H9 (cell line): ENCODE results near the gene NSUN6. TPM values are rescaled to one million over a fixed set of nuclear protein-coding genes. Genes with fewer than 3 reads are reported as not detected.

Experiments used
- DNase-seq: peaks from one replicate; pipeline ENCODE4 v3.0.0-alpha.2; 2017
- H2AFZ ChIP-seq: one replicate; pipeline ENCODE4 v1.6.1; 2013; ENCODE audit warnings: mild to moderate bottlenecking, low read length, control low read depth, moderate library complexity
- H2AK5ac ChIP-seq: 2 replicates; pipeline ENCODE4 v1.6.1; 2013; ENCODE audit warnings: low read length, control low read depth, mixed read lengths; ENCODE audit not compliant: insufficient read length
- H2BK120ac ChIP-seq: one replicate; pipeline ENCODE4 v1.6.1; 2013; ENCODE audit warnings: low read depth, mild to moderate bottlenecking, low read length, control low read depth, inconsistent platforms; ENCODE audit not compliant: poor library complexity, severe bottlenecking
- H2BK12ac ChIP-seq: 2 replicates; pipeline ENCODE4 v1.6.1; 2013; ENCODE audit warnings: low read length, control low read depth, mixed read lengths, low read depth; ENCODE audit not compliant: insufficient read length
- H2BK15ac ChIP-seq: 2 replicates; pipeline ENCODE4 v1.6.1; 2013; ENCODE audit warnings: low read depth, low read length, control low read depth
- H2BK20ac ChIP-seq: one replicate; pipeline ENCODE4 v1.6.1; 2013; ENCODE audit warnings: low read depth, mild to moderate bottlenecking, low read length, control low read depth, inconsistent platforms; ENCODE audit not compliant: poor library complexity, severe bottlenecking
- H2BK5ac ChIP-seq: 2 replicates; pipeline ENCODE4 v1.6.1; 2013; ENCODE audit warnings: low read length, control low read depth, mixed read lengths; ENCODE audit not compliant: insufficient read length
- H3K14ac ChIP-seq: 2 replicates; pipeline ENCODE4 v1.6.1; 2013; ENCODE audit warnings: low read length, control low read depth; ENCODE audit not compliant: insufficient read depth
- H3K18ac ChIP-seq: 2 replicates; pipeline ENCODE4 v1.6.1; 2013; ENCODE audit warnings: low read depth, mild to moderate bottlenecking, mixed read lengths, low read length, control low read depth; ENCODE audit not compliant: insufficient read length
- H3K23ac ChIP-seq: 2 replicates; pipeline ENCODE4 v1.6.1; 2013; ENCODE audit warnings: low read length, control low read depth, mixed read lengths, low read depth; ENCODE audit not compliant: insufficient read length
- H3K23me2 ChIP-seq: 2 replicates; pipeline ENCODE4 v1.6.1; 2013; ENCODE audit warnings: low read depth, mild to moderate bottlenecking, mixed read lengths, low read length, control low read depth; ENCODE audit not compliant: insufficient read length, poor library complexity, severe bottlenecking
- H3K27ac ChIP-seq: 2 replicates; pipeline ENCODE4 v1.5.1; 2013; ENCODE audit warnings: low read length, control low read depth, mixed read lengths, low read depth; ENCODE audit not compliant: insufficient read length
- H3K27me3 ChIP-seq: 2 replicates; pipeline ENCODE4 v1.6.1; 2013; ENCODE audit warnings: low read length, control low read depth, inconsistent platforms; ENCODE audit not compliant: insufficient read depth
- H3K4ac ChIP-seq: 2 replicates; pipeline ENCODE4 v1.6.1; 2013; ENCODE audit warnings: low read depth, mild to moderate bottlenecking, control low read depth, inconsistent platforms, low read length, moderate library complexity
- H3K4me1 ChIP-seq: 2 replicates; pipeline ENCODE4 v1.6.1; 2013; ENCODE audit warnings: low read length, control low read depth, inconsistent platforms; ENCODE audit not compliant: insufficient read depth
- H3K4me2 ChIP-seq: 2 replicates; pipeline ENCODE4 v1.6.1; 2013; ENCODE audit warnings: low read length, control low read depth, mixed read lengths; ENCODE audit not compliant: insufficient read length, insufficient read depth
- H3K56ac ChIP-seq: 2 replicates; pipeline ENCODE4 v1.6.1; 2013; ENCODE audit warnings: low read depth, mild to moderate bottlenecking, mixed read lengths, low read length, control low read depth; ENCODE audit not compliant: insufficient read length
- H3K79me1 ChIP-seq: 2 replicates; pipeline ENCODE4 v1.6.1; 2013; ENCODE audit warnings: low read depth, mild to moderate bottlenecking, moderate library complexity, low read length, control low read depth, inconsistent platforms; ENCODE audit not compliant: insufficient read depth, poor library complexity, severe bottlenecking
- H3K79me2 ChIP-seq: 2 replicates; pipeline ENCODE4 v1.6.1; 2013; ENCODE audit warnings: low read length, control low read depth, inconsistent platforms; ENCODE audit not compliant: insufficient read depth
- H3K9ac ChIP-seq: 2 replicates; pipeline ENCODE4 v1.6.1; 2013; ENCODE audit warnings: low read length, control low read depth, mixed read lengths; ENCODE audit not compliant: insufficient read length; ENCODE audit errors: extremely low read depth
- H3K9me3 ChIP-seq: one replicate; pipeline ENCODE4 v1.6.1; 2013; ENCODE audit warnings: low read depth, low read length, inconsistent platforms; ENCODE audit not compliant: control insufficient read depth
- H3T11ph ChIP-seq: one replicate; pipeline ENCODE4 v1.6.1; 2013; ENCODE audit warnings: mild to moderate bottlenecking, low read length, control low read depth, inconsistent platforms
- H4K20me1 ChIP-seq: one replicate; pipeline ENCODE4 v1.6.1; 2013; ENCODE audit not compliant: control insufficient read depth, insufficient read length, insufficient read depth
- H4K5ac ChIP-seq: 2 replicates; pipeline ENCODE4 v1.6.1; 2013; ENCODE audit warnings: low read depth, mild to moderate bottlenecking, mixed read lengths, low read length, control low read depth; ENCODE audit not compliant: insufficient read length
- H4K8ac ChIP-seq: replicated peaks from 2 replicates; pipeline ENCODE4 v1.6.1; 2013; ENCODE audit warnings: low read length, control low read depth, mixed read lengths, low read depth; ENCODE audit not compliant: insufficient read length
- H4K91ac ChIP-seq: 2 replicates; pipeline ENCODE4 v1.6.1; 2013; ENCODE audit warnings: low read depth, mild to moderate bottlenecking, moderate library complexity, mixed read lengths, low read length, control low read depth; ENCODE audit not compliant: insufficient read length
- H3K27ac Mint-ChIP-seq, 3 experiments: 2 replicates in 2 of 3; 3 replicates in 1 of 3; pipeline ENCODE4 v1.8.0; 2020 to 2021; ENCODE audit warnings: mixed read lengths in 3 of 3, mild to moderate bottlenecking in 1 of 3, moderate library complexity in 1 of 3
- H3K27me3 Mint-ChIP-seq: 2 replicates; pipeline ENCODE4 v1.8.0; 2021; ENCODE audit warnings: low read depth, mild to moderate bottlenecking, moderate library complexity, mixed read lengths
- H3K36me3 Mint-ChIP-seq, 3 experiments: 2 replicates in 2 of 3; 3 replicates in 1 of 3; pipeline ENCODE4 v1.8.0; 2020 to 2021; ENCODE audit warnings: low read depth in 3 of 3, mixed read lengths in 3 of 3; ENCODE audit not compliant: insufficient read depth in 1 of 3
- H3K4me1 Mint-ChIP-seq, 2 experiments: 2 replicates each; pipeline ENCODE4 v1.8.0; 2020; ENCODE audit warnings: mixed read lengths in 2 of 2
- H3K4me3 Mint-ChIP-seq, 2 experiments: 2 replicates in 1 of 2; 3 replicates in 1 of 2; pipeline ENCODE4 v1.8.0; 2020 to 2021; ENCODE audit warnings: mild to moderate bottlenecking in 2 of 2, mixed read lengths in 2 of 2, moderate library complexity in 1 of 2
- H3K9me3 Mint-ChIP-seq, 2 experiments: 2 replicates in 1 of 2; 3 replicates in 1 of 2; pipeline ENCODE4 v1.8.0; 2020; ENCODE audit warnings: mild to moderate bottlenecking in 2 of 2, mixed read lengths in 2 of 2, moderate library complexity in 1 of 2
- CTCF ChIP-seq: fragments of 200-600 bp; sonication (generic); conservative IDR thresholded peaks from 3 replicates; pipeline ENCODE4 v1.8.0; 2021; ENCODE audit warnings: antibody characterized with exemption, mild to moderate bottlenecking
- WGBS: extraction: QIAGEN DNeasy Blood & Tissue Kit; methylation state at CpG from one replicate; pipeline ENCODE4 v1.1.7; 2013; ENCODE audit warnings: missing lambda C conversion rate, low lambda C conversion rate, mixed read lengths; ENCODE audit not compliant: insufficient read length; ENCODE audit errors: extremely low coverage; 5-methylcytosine and 5-hydroxymethylcytosine counted together
- total RNA-seq: library from RNA; stranded (reverse); gene quantifications from 2 replicates; pipeline ENCODE4 v1.2.1, GENCODE V29; 2021

NSUN6 gene
- total RNA-seq, 1 experiment from 2014 or later = 11.9 TPM

- no peaks in the 10 kb centered on the region for H3K27me3 ChIP-seq
- WGBS = no CpG with 5 or more reads among the region's 11 CpGs
- no peak overlapping the region for H3K27ac ChIP-seq
- Mint-ChIP-seq H3K27ac (no peak overlapping the region), H3K9me3 (no peaks in the 10 kb centered on the region), H3K4me3 (no peak overlapping the region), H3K4me1 (no peaks in the 10 kb centered on the region), H3K27me3 (no peaks in the 10 kb centered on the region), H3K36me3 (no peaks in the 10 kb centered on the region)
- H3K9ac ChIP-seq = no peak overlapping the region
- H3K18ac ChIP-seq = no peak overlapping the region
- H3K23me2 ChIP-seq = no peaks in the 10 kb centered on the region
- no peaks in the 10 kb centered on the region for H3K79me2 ChIP-seq
- H4K8ac ChIP-seq = no peak overlapping the region
- no peak overlapping the region for H2BK5ac ChIP-seq
- no peak overlapping the region for H2BK20ac ChIP-seq
- no peak overlapping the region for H3K23ac ChIP-seq
- no peak overlapping the region for H3T11ph ChIP-seq
- H3K79me1 ChIP-seq = no peaks in the 10 kb centered on the region
- no peak for TF ChIP-seq CTCF
- H2BK12ac ChIP-seq = no peak overlapping the region
- no peak overlapping the region for H2AK5ac ChIP-seq
- H2BK120ac ChIP-seq = no peak overlapping the region
- H2AFZ ChIP-seq = no peak overlapping the region
- H3K4ac ChIP-seq = no peak overlapping the region
- H3K4me2 ChIP-seq = no peak overlapping the region
- no peak for DNase-seq
- no peak overlapping the region for H4K5ac ChIP-seq
- H2BK15ac ChIP-seq = no peak overlapping the region
- no peak overlapping the region for H3K56ac ChIP-seq
- H4K91ac ChIP-seq = no peak overlapping the region
- no peak overlapping the region for H3K14ac ChIP-seq
- H4K20me1 ChIP-seq = no peaks in the 10 kb centered on the region
- no peaks in the 10 kb centered on the region for H3K4me1 ChIP-seq
- H3K9me3 ChIP-seq = no peaks in the 10 kb centered on the region
Measured at GRCh38 chr10:18505456-18506118, 145.8 kb downstream of the NSUN6 start.
